ENCODE data around the gene CIC.

The CIC gene

GRCh38 chr19:42281827-42282762 is 13.0 kb downstream of the CIC start:
- H3K4me1 ChIP-seq (ENCODE audit: low read depth, poor library complexity, severe bottlenecking): peaks cover 67% of the 10 kb centered on the region
- no peaks in the 10 kb centered on the region for H3K27me3 ChIP-seq (ENCODE audit: insufficient read depth, low read depth)
- H3K4me2 ChIP-seq: peak overlapping the region; percentile 21; the same call in 1 of the 2 replicates
- H3K27ac ChIP-seq: no peak overlapping the region
- H3K79me2 ChIP-seq (ENCODE audit: insufficient read depth, low read depth): no peaks in the 10 kb centered on the region
- no peak overlapping the region for H2AFZ ChIP-seq (ENCODE audit: low read depth)
- H3K9ac ChIP-seq: no peak overlapping the region
- H4K20me1 ChIP-seq (ENCODE audit: insufficient read depth): no peaks in the 10 kb centered on the region
- no peak for TF ChIP-seq CTCF (conservative IDR thresholded peaks at IDR 0.05; ENCODE audit: low read depth, low read length)
- no peaks in the 10 kb centered on the region for H3K36me3 ChIP-seq (ENCODE audit: insufficient read depth)
- no peak overlapping the region for H3K4me3 ChIP-seq (IDR thresholded peaks at IDR 0.05; ENCODE audit: insufficient read depth, low read depth, low read length)

DNA sequence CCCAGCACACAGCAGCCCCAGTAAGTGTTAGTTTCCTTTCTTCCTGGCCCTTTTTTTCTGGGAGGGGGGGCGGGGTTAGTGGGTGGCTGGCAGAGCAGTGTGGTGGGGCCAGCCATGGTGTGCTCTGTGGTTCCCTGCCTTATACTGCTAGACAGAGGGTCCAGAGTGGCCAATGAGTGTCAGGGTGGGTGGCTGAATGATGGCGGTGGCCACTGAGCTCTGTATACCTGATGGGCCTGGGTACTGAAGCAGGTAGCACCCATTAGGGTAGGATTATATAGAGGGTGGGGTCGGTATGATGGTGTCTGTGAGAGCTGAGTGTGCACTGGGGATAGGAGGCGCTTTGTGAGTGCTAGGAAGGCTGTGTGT is 13.8 kb downstream of the CIC start:
- Histone ChIP-seq H3K4me2 (peak overlapping the region; percentile 68; the same call in 1 of the 2 replicates), H3K4me3 (IDR thresholded peaks at IDR 0.05; ENCODE audit: insufficient read depth, low read depth, low read length) (no peak overlapping the region), H3K27ac (no peak overlapping the region), H2AFZ (ENCODE audit: low read depth) (no peak overlapping the region), H3K36me3 (ENCODE audit: insufficient read depth) (no peaks in the 10 kb centered on the region), H4K20me1 (ENCODE audit: insufficient read depth) (no peaks in the 10 kb centered on the region), H3K4me1 (ENCODE audit: low read depth, poor library complexity, severe bottlenecking) (peaks cover 62% of the 10 kb centered on the region), H3K79me2 (ENCODE audit: insufficient read depth, low read depth) (no peaks in the 10 kb centered on the region), H3K9ac (no peak overlapping the region), H3K27me3 (ENCODE audit: insufficient read depth, low read depth) (no peaks in the 10 kb centered on the region)
- TF ChIP-seq CTCF (conservative IDR thresholded peaks at IDR 0.05; ENCODE audit: low read depth, low read length): no peak

DNA sequence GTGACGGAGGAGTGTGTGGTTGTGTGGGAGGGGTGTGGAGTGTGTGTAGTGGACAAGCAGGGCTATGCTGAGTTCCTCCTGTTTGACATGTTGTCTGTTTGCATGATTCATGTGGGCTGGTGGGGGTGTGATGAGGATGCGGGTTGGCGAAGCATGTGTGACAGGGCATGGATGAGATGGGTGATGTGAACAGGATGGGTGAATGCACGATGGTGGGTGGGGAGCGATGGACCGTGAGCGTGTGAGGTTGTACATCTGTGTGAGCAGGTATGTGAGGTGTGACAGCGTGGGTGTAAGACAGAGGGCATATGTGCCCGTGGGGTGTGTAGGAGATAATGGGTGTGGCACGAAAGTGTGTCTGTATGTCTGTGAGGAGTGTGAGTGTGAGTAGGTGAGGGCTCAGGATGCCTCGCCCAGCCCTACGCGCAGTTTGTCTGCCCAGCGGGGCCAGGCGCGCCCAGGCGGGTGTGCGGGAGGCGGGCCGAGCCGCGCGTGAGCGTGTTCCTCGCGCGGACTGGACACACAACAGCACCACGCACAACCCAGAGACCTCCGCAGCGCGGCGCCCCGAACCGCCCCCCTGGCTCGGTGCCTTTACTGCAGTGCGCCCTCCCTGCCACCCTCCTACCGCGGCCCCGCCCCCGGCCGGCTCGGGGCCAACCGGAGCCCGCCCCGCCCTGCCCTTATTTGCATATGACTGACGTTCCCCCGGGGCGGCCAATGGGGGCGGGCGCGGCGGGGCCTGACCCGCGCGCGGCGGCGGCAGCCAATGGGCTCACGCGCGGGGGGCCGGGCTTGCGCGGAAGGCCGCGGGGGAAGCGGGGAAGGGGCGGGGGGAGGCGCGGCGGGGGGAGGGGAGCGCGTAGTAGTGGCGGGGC is 14.4 kb downstream of the CIC start:
- peak overlapping the region; percentile 50; the same call in 1 of the 2 replicates for H2AFZ ChIP-seq (ENCODE audit: low read depth)
- H3K4me2 ChIP-seq: peak overlapping the region; percentile 68
- H3K4me3 ChIP-seq (IDR thresholded peaks at IDR 0.05; ENCODE audit: insufficient read depth, low read depth, low read length): no peak overlapping the region
- no peaks in the 10 kb centered on the region for H3K36me3 ChIP-seq (ENCODE audit: insufficient read depth)
- no peaks in the 10 kb centered on the region for H3K79me2 ChIP-seq (ENCODE audit: insufficient read depth, low read depth)
- no peaks in the 10 kb centered on the region for H4K20me1 ChIP-seq (ENCODE audit: insufficient read depth)
- H3K27ac ChIP-seq: no peak overlapping the region
- H3K27me3 ChIP-seq (ENCODE audit: insufficient read depth, low read depth): no peaks in the 10 kb centered on the region
- TF ChIP-seq CTCF (conservative IDR thresholded peaks at IDR 0.05; ENCODE audit: low read depth, low read length): no peak
- peaks cover 56% of the 10 kb centered on the region for H3K4me1 ChIP-seq (ENCODE audit: low read depth, poor library complexity, severe bottlenecking)
- no peak overlapping the region; the same call in 1 of the 2 replicates for H3K9ac ChIP-seq

GRCh38 chr19:42284066-42284501 is 15.0 kb downstream of the CIC start:
- Histone ChIP-seq H3K4me2 (no peak overlapping the region), H3K27me3 (ENCODE audit: insufficient read depth, low read depth) (no peaks in the 10 kb centered on the region), H4K20me1 (ENCODE audit: insufficient read depth) (no peaks in the 10 kb centered on the region), H3K4me3 (IDR thresholded peaks at IDR 0.05; ENCODE audit: insufficient read depth, low read depth, low read length) (no peak overlapping the region), H3K36me3 (ENCODE audit: insufficient read depth) (no peaks in the 10 kb centered on the region), H3K4me1 (ENCODE audit: low read depth, poor library complexity, severe bottlenecking) (peaks cover 49% of the 10 kb centered on the region), H2AFZ (ENCODE audit: low read depth) (no peak overlapping the region), H3K79me2 (ENCODE audit: insufficient read depth, low read depth) (no peaks in the 10 kb centered on the region), H3K27ac (no peak overlapping the region), H3K9ac (no peak overlapping the region; the same call in 1 of the 2 replicates)
- TF ChIP-seq CTCF (conservative IDR thresholded peaks at IDR 0.05; ENCODE audit: low read depth, low read length): no peak
